Measurements from ENCODE around the gene KLHDC4.

DNA sequence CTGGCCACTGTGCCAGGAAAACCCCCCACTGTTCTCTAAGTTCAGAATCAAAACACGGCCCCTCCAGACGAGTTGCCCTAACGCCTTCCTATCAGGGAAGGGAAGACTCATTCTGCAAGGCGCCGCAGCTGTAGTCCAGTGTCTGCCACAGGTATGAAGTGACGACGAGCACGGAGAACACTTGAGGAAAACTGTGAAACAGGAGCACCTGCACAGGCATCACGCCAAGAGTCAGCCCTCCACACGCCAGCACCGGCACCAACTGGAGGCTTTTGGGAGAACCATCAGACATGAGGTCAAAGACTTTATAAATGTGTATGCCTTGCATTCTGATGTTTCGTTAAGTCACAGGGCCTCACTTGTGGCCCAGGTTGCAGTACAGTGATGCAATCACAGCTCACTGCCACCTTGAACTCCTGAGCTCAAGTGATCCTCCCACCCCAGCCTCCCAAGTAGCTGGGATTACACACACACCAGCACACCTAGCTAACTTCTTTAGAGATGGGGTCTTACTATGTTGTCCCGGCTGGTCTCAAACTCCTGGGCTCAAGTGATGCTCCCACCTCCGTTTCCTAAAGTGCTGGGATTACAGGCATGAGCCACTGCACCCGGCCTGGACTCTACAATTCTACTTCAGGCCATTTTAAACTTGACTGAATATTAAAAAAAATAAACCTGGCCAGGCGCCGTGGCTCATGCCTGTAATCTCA, 22.9 kb downstream of the KLHDC4 start:
- TF ChIP-seq POLR2A (IDR thresholded peaks at IDR 0.05; ENCODE audit: low read depth, low read length) (no peak), POLR2AphosphoS5 (IDR thresholded peaks at IDR 0.05; ENCODE audit: low read depth, low read length) (no peak), TAF1 (IDR thresholded peaks at IDR 0.05; ENCODE audit: low read depth, low read length) (no peak), SPI1 (IDR thresholded peaks at IDR 0.05; ENCODE audit: low read depth, low read length) (no peak)

All from GM12891 (cell line).